ENCODE data around the gene AQP2. TPM values are rescaled to one million over a fixed set of nuclear protein-coding genes. Genes with fewer than 3 reads are reported as not detected.

Gene AQP2
- total RNA-seq, 4 donors from 2014 or later: not detected

DNA sequence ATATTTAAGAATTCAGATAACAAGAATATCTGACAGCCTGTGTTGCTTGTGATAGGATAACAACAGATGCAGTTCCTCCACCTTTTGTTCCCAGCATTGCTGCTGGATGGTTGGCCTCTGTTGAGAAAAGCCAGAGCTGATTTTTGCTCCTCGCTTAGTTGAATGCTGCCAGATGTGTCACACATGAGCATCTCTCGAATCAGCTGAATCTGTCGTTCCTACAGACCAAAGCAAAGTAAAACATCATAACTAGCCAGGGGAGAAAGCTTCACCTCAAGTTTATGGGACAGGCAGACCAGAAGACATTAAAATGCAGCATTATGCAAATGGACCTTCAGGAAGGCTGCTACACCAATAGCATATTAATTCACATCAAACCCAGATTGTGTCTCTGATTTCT, 54.6 kb downstream of the AQP2 start:
- Histone ChIP-seq H3K27ac (no peak overlapping the region), H3K27me3 (no peaks in the 10 kb centered on the region), H3K4me3 (no peak overlapping the region), H3K9me3 (no peaks in the 10 kb centered on the region), H3K36me3 (peaks cover 0 to 7% of the 10 kb centered on the region in 2 donors), H3K4me1 (no peaks in the 10 kb centered on the region)
- intact Hi-C loops (cut with DNase I; ENCODE audit: low total_unique reads): no loop called here
- no peak for TF ChIP-seq POLR2A (IDR thresholded peaks at IDR 0.05)
- TF ChIP-seq, protein P1, sequence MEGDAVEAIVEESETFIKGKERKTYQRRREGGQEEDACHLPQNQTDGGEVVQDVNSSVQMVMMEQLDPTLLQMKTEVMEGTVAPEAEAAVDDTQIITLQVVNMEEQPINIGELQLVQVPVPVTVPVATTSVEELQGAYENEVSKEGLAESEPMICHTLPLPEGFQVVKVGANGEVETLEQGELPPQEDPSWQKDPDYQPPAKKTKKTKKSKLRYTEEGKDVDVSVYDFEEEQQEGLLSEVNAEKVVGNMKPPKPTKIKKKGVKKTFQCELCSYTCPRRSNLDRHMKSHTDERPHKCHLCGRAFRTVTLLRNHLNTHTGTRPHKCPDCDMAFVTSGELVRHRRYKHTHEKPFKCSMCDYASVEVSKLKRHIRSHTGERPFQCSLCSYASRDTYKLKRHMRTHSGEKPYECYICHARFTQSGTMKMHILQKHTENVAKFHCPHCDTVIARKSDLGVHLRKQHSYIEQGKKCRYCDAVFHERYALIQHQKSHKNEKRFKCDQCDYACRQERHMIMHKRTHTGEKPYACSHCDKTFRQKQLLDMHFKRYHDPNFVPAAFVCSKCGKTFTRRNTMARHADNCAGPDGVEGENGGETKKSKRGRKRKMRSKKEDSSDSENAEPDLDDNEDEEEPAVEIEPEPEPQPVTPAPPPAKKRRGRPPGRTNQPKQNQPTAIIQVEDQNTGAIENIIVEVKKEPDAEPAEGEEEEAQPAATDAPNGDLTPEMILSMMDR (IDR thresholded peaks at IDR 0.05 in 4 of 5, conservative IDR thresholded peaks at IDR 0.05 in 1 of 5): no peak
- in situ Hi-C loops (cut with MboI; ENCODE audit: low sequenced_read_pairs in 4 of 4): no loop called here
- ATAC-seq: no peak
- DNase-seq: no peak

DNA sequence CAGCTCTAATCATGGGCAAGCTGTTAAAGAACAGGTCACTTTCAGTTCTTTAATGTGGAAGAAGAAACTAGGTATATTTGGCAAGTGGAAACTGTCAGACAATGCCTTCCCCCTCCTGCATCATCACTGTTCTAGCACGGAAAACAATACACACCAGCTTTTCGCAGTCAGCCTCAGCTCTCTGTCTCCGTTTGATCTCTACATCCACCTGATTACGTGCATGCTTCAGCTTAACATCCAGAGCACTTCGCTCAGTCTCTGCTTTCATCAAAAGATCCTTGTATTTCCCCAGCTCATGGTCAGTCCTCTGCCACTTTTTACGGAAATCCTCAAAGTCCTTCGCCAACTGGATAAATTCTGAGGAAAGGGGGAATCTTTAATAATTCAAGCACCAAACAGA, 55.7 kb downstream of the AQP2 start:
- H3K4me1 ChIP-seq: no peaks in the 10 kb centered on the region
- no peak overlapping the region for H3K27ac ChIP-seq
- H3K27me3 ChIP-seq: no peaks in the 10 kb centered on the region
- ATAC-seq: no peak
- in situ Hi-C loops (cut with MboI; ENCODE audit: low sequenced_read_pairs in 4 of 4) (no loop called here), intact Hi-C loops (cut with DNase I; ENCODE audit: low total_unique reads) (no loop called here)
- H3K36me3 ChIP-seq: no peaks in the 10 kb centered on the region
- DNase-seq: no peak
- no peak overlapping the region for H3K4me3 ChIP-seq
- TF ChIP-seq POLR2A (IDR thresholded peaks at IDR 0.05): no peak
- TF ChIP-seq, protein P1 (IDR thresholded peaks at IDR 0.05 in 4 of 5, conservative IDR thresholded peaks at IDR 0.05 in 1 of 5): no peak
- no peaks in the 10 kb centered on the region for H3K9me3 ChIP-seq

DNA sequence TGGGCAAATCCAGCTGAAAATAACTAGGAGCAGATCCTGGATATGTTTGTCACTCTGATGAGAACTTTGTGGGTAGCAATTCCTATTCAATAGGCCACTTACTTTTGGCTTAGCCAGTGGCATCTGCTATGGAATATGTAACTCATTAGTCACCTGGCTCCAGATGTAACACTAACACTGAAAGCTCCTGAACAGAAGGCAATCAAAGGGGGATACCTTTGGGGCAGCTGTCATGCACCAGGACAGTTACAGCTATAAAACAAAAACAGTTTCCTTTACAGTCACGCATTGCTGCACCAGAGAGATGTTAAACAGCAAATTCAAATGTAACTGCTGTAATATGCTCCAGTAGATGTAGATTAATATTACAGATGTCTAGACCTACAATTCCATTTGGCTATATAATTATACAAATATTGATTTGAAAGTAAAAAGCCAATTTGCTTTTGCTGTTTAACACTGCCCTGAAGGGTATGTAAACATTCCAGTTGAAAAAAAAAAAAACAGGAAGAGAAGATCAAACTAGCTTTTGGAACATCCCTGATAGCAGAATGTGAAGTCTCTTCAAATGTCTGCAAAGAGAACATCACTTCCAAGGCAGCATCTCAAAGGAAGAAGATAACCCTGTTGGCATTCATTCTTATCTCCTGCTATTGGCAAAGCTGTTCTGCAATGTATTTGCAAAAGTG, 56.4 kb downstream of the AQP2 start:
- no peak for ATAC-seq
- no peaks in the 10 kb centered on the region for H3K9me3 ChIP-seq
- TF ChIP-seq, protein P1 (IDR thresholded peaks at IDR 0.05 in 4 of 5, conservative IDR thresholded peaks at IDR 0.05 in 1 of 5): no peak
- no peak for TF ChIP-seq POLR2A (IDR thresholded peaks at IDR 0.05)
- no peak overlapping the region for H3K4me3 ChIP-seq
- in situ Hi-C loops (cut with MboI; ENCODE audit: low sequenced_read_pairs in 4 of 4) (no loop called here), intact Hi-C loops (cut with DNase I; ENCODE audit: low total_unique reads) (no loop called here)
- H3K36me3 ChIP-seq: no peaks in the 10 kb centered on the region
- no peaks in the 10 kb centered on the region for H3K27me3 ChIP-seq
- no peak for DNase-seq
- H3K27ac ChIP-seq: no peak overlapping the region
- no peaks in the 10 kb centered on the region for H3K4me1 ChIP-seq

Other genes starting within 250 kb of the AQP2 start
- 1 to 10 TPM; 2.0 to 5.5 (median 4.9) TPM for gene FMNL3, start 243.3 kb upstream of the AQP2 start, total RNA-seq
- gene TMBIM6, start 209.2 kb upstream of the AQP2 start, total RNA-seq: 100 to 1,000 TPM; 181 to 310 (median 224) TPM
- 10 to 100 TPM in 3 of 4 donors, 1 to 10 TPM in 1; 8.4 to 15.5 (median 10.4) TPM for gene NCKAP5L, start 122.3 kb upstream of the AQP2 start, total RNA-seq
- 1 to 10 TPM; 1.2 to 2.7 (median 2.3) TPM for gene BCDIN3D, start 107.6 kb upstream of the AQP2 start, total RNA-seq
- 1 to 10 TPM in 1 of 4 donors, under 1 TPM in 1, not detected in 2; 0.13 to 1.1 TPM for gene FAIM2, start 46.8 kb upstream of the AQP2 start, total RNA-seq
- gene AQP5, start 11.1 kb downstream of the AQP2 start, total RNA-seq: not detected
- gene AQP6, start 22.2 kb downstream of the AQP2 start, total RNA-seq: not detected
- gene RACGAP1, start 74.8 kb downstream of the AQP2 start, total RNA-seq: 10 to 100 TPM in 1 of 4 donors, 1 to 10 TPM in 3; 5.6 to 13.3 (median 6.5) TPM
- under 1 TPM in 2 of 4 donors, not detected in 2; 0.15 to 0.53 TPM for gene ASIC1, start 106.9 kb downstream of the AQP2 start, total RNA-seq
- 10 to 100 TPM; 16.9 to 27.3 (median 20.1) TPM for gene SMARCD1, start 134.6 kb downstream of the AQP2 start, total RNA-seq
- gene GPD1, start 153.3 kb downstream of the AQP2 start, total RNA-seq: 100 to 1,000 TPM in 3 of 4 donors, 10 to 100 TPM in 1; 68.2 to 763 (median 288) TPM
- gene COX14, start 161.5 kb downstream of the AQP2 start, total RNA-seq: 100 to 1,000 TPM in 3 of 4 donors, 10 to 100 TPM in 1; 98.8 to 137 (median 106) TPM
- 1 to 10 TPM; 5.4 to 9.2 (median 7.3) TPM for gene CERS5, start 216.6 kb downstream of the AQP2 start, total RNA-seq